PC-3 (cell line): Measurements from ENCODE around the gene TADA2B. TPM values are rescaled to one million over a fixed set of nuclear protein-coding genes. Genes with fewer than 3 reads are reported as not detected.

Source experiments
- ATAC-seq: fragments of 200-7000 bp; cut with Tn5 transposase; 2 replicates; pipeline ENCODE4 v1.9.1; 2020; ENCODE audit warnings: mild to moderate bottlenecking, moderate library complexity
- BruUV-seq: library from RNA; stranded (reverse); fragments of 400-500 nt; replicated peaks from 2 replicates; lab custom pipeline; 2021; lab: Mats Ljungman, UMichigan
- CTCF ChIA-PET: fragments of 300-600 bp; sonication (Branson Sonifier 250); formaldehyde crosslinking; loops from one replicate; lab custom pipeline; 2022; ENCODE audit warnings: antibody characterized with exemption; lab: Charles Lee
- POLR2A ChIA-PET: fragments of 300-600 bp; sonication (Branson Sonifier 250); formaldehyde crosslinking; loops from one replicate; lab custom pipeline; 2022; ENCODE audit warnings: antibody characterized with exemption; ENCODE audit not compliant: unreplicated experiment; lab: Charles Lee
- DNase-seq: peaks from one replicate; pipeline ENCODE4 v3.0.0-alpha.2; 2015
- H2AFZ ChIP-seq: fragments of 300-600 bp; sonication (generic); 2 replicates; pipeline ENCODE4 v1.6.0; 2016; ENCODE audit warnings: antibody characterized with exemption, low read length
- H3F3A ChIP-seq: fragments of 300-600 bp; sonication (generic); one replicate; pipeline ENCODE4 v1.6.0; 2017; ENCODE audit warnings: antibody characterized with exemption, low read length, control low read depth, mild to moderate bottlenecking; ENCODE audit not compliant: unreplicated experiment
- H3K27ac ChIP-seq: fragments of 300-600 bp; sonication (generic); 2 replicates; pipeline ENCODE4 v1.5.1; 2016; ENCODE audit warnings: mild to moderate bottlenecking, low read length
- H3K27me3 ChIP-seq: fragments of 300-600 bp; sonication (generic); 2 replicates; pipeline ENCODE4 v1.6.1; 2016; ENCODE audit warnings: low read length, mixed read lengths
- H3K36me3 ChIP-seq: fragments of 300-600 bp; sonication (generic); 2 replicates; pipeline ENCODE4 v1.6.1; 2016; ENCODE audit warnings: low read depth, mixed run types, low read length, mixed read lengths
- H3K4me1 ChIP-seq: fragments of 300-600 bp; sonication (generic); 2 replicates; pipeline ENCODE4 v1.5.1; 2016; ENCODE audit warnings: low read length; ENCODE audit not compliant: insufficient read depth
- H3K4me2 ChIP-seq: fragments of 300-600 bp; sonication (generic); 2 replicates; pipeline ENCODE4 v1.6.0; 2016; ENCODE audit warnings: low read length
- H3K4me3 ChIP-seq: fragments of 300-600 bp; sonication (generic); 2 replicates; pipeline ENCODE4 v1.5.1; 2016; ENCODE audit warnings: mild to moderate bottlenecking, low read length, mixed read lengths
- H3K79me2 ChIP-seq: fragments of 300-600 bp; sonication (generic); 2 replicates; pipeline ENCODE4 v1.6.1; 2017; ENCODE audit warnings: low read length, mixed read lengths
- H3K9ac ChIP-seq: fragments of 300-600 bp; sonication (generic); 2 replicates; pipeline ENCODE4 v1.6.0; 2016; ENCODE audit warnings: mild to moderate bottlenecking, low read length
- H3K9me2 ChIP-seq: fragments of 300-600 bp; sonication (generic); replicated peaks from 2 replicates; pipeline ENCODE4 v1.6.1; 2016; ENCODE audit warnings: mixed run types, low read length, mixed read lengths
- H3K9me3 ChIP-seq: fragments of 300-600 bp; sonication (generic); 2 replicates; pipeline ENCODE4 v1.6.1; 2016; ENCODE audit warnings: low read length, mixed read lengths
- H4K20me1 ChIP-seq: fragments of 300-600 bp; sonication (generic); 2 replicates; pipeline ENCODE4 v1.6.1; 2016; ENCODE audit warnings: low read length, mixed read lengths
- CTCF ChIP-seq: fragments of 300-600 bp; sonication (generic); conservative IDR thresholded peaks from 2 replicates; pipeline ENCODE4 v1.5.1; 2017; ENCODE audit warnings: antibody characterized with exemption, low read depth, mild to moderate bottlenecking, low read length
- EZH2 ChIP-seq: fragments of 300-600 bp; sonication (generic); IDR thresholded peaks from one replicate; pipeline ENCODE4 v1.6.1; 2017; ENCODE audit warnings: antibody characterized with exemption, mild to moderate bottlenecking, low read length; ENCODE audit not compliant: unreplicated experiment
- EZH2phosphoT487 ChIP-seq: fragments of 300-600 bp; sonication (generic); IDR thresholded peaks from 2 replicates; pipeline ENCODE4 v1.6.1; 2018; ENCODE audit warnings: mild to moderate bottlenecking, antibody characterized with exemption, low read length, borderline replicate concordance
- intact Hi-C: fragments of 100-400 bp; cut with micrococcal nuclease; formaldehyde crosslinking; loops from 2 replicates; pipeline ENCODE4 v1.9.0; 2023
- total RNA-seq: library from RNA; depleted of rRNA; stranded (reverse); fragments of >200 nt; gene quantifications from 2 replicates; pipeline ENCODE4 v1.2.3, GENCODE V29; 2014

Gene TADA2B
- total RNA-seq, 1 experiment from 2014 or later: 14.7 TPM

GRCh38 chr4:7092026-7092425 is 48.9 kb downstream of the TADA2B start:
- Histone ChIP-seq H3K4me2 (no peak overlapping the region), H3K36me3 (no peaks in the 10 kb centered on the region), H3K9me2 (no peaks in the 10 kb centered on the region), H3K4me1 (no peaks in the 10 kb centered on the region), H2AFZ (no peak overlapping the region), H4K20me1 (no peaks in the 10 kb centered on the region), H3K9me3 (no peaks in the 10 kb centered on the region), H3K9ac (no peak overlapping the region), H3K27ac (no peak overlapping the region), H3K4me3 (no peak overlapping the region), H3K27me3 (no peaks in the 10 kb centered on the region), H3F3A (no peaks in the 10 kb centered on the region), H3K79me2 (no peaks in the 10 kb centered on the region)
- TF ChIP-seq EZH2phosphoT487: no peak
- TF ChIP-seq EZH2: no peak
- no peak for TF ChIP-seq CTCF
- intact Hi-C loops: no loop called here
- ChIA-PET CTCF (no interaction called here), POLR2A (no interaction called here)
- ATAC-seq (no peak), DNase-seq (no peak)
- BruUV-seq: no TSS peak

GRCh38 chr4:7094916-7095315 is 51.7 kb downstream of the TADA2B start:
- intact Hi-C loops: no loop called here
- Histone ChIP-seq H3K27ac (no peak overlapping the region), H2AFZ (no peak overlapping the region), H3K9me3 (no peaks in the 10 kb centered on the region), H3K9me2 (no peaks in the 10 kb centered on the region), H4K20me1 (no peaks in the 10 kb centered on the region), H3K9ac (no peak overlapping the region), H3K27me3 (no peaks in the 10 kb centered on the region), H3K4me3 (no peak overlapping the region), H3F3A (no peaks in the 10 kb centered on the region), H3K79me2 (no peaks in the 10 kb centered on the region), H3K4me1 (no peaks in the 10 kb centered on the region), H3K36me3 (no peaks in the 10 kb centered on the region), H3K4me2 (no peak overlapping the region)
- ATAC-seq (no peak), DNase-seq (no peak)
- ChIA-PET CTCF (no interaction called here), POLR2A (no interaction called here)
- BruUV-seq: no TSS peak
- TF ChIP-seq CTCF (no peak), EZH2 (no peak), EZH2phosphoT487 (no peak)

GRCh38 chr4:7095611-7096155 is 52.5 kb downstream of the TADA2B start:
- intact Hi-C loops: no loop called here
- ChIA-PET CTCF (no interaction called here), POLR2A (no interaction called here)
- Histone ChIP-seq H3K9me2 (no peaks in the 10 kb centered on the region), H3K4me1 (no peaks in the 10 kb centered on the region), H3K4me2 (no peak overlapping the region), H4K20me1 (no peaks in the 10 kb centered on the region), H2AFZ (no peak overlapping the region), H3K27me3 (no peaks in the 10 kb centered on the region), H3K79me2 (no peaks in the 10 kb centered on the region), H3K36me3 (no peaks in the 10 kb centered on the region), H3K4me3 (no peak overlapping the region), H3K9me3 (no peaks in the 10 kb centered on the region), H3F3A (no peaks in the 10 kb centered on the region), H3K27ac (no peak overlapping the region), H3K9ac (no peak overlapping the region)
- DNase-seq (no peak), ATAC-seq (no peak)
- no TSS peak for BruUV-seq
- TF ChIP-seq EZH2phosphoT487 (no peak), EZH2 (no peak), CTCF (no peak)
